Activated B cell treated with CpG ODN at 0.5 μM for 24 hours (primary cell): ENCODE results near the gene PLEKHA7. TPM values are rescaled to one million over a fixed set of nuclear protein-coding genes. Genes with fewer than 3 reads are reported as not detected.
"Not testable (repeated sequence)": the region's sequence is repeated elsewhere in the genome, so short reads cannot be mapped to it uniquely, and the experiment has no call there.

Experiments used
- ATAC-seq: fragments of 200-7000 bp; cut with Tn5 transposase; one replicate; pipeline ENCODE4 v1.10.0; 2021; ENCODE audit warnings: low read depth, mild to moderate bottlenecking, moderate library complexity
- CTCF ChIA-PET: fragments of 350-600 bp; sonication (Branson Sonifier 250); formaldehyde crosslinking; loops from one replicate; lab custom pipeline; 2021; ENCODE audit warnings: antibody characterized with exemption; lab: Charles Lee
- POLR2A ChIA-PET: fragments of 350-600 bp; sonication (Branson Sonifier 250); formaldehyde crosslinking; loops from one replicate; lab custom pipeline; 2021; ENCODE audit warnings: antibody characterized with exemption; lab: Charles Lee
- DNase-seq: peaks from one replicate; pipeline ENCODE4 v3.0.0; 2022
- H3K27ac Mint-ChIP-seq: one replicate; pipeline ENCODE4 v1.8.0; 2020; ENCODE audit warnings: mixed read lengths
- H3K27me3 Mint-ChIP-seq: one replicate; pipeline ENCODE4 v1.8.0; 2021; ENCODE audit warnings: mixed read lengths
- H3K36me3 Mint-ChIP-seq: one replicate; pipeline ENCODE4 v1.8.0; 2021; ENCODE audit warnings: low read depth, mixed read lengths
- H3K4me1 Mint-ChIP-seq: one replicate; pipeline ENCODE4 v1.8.0; 2021; ENCODE audit warnings: mixed read lengths
- H3K4me3 Mint-ChIP-seq: one replicate; pipeline ENCODE4 v1.8.0; 2020; ENCODE audit warnings: mild to moderate bottlenecking, mixed read lengths
- H3K9me3 Mint-ChIP-seq: one replicate; pipeline ENCODE4 v1.8.0; 2020; ENCODE audit warnings: mixed read lengths
- intact Hi-C: fragments of 100-400 bp; cut with micrococcal nuclease; formaldehyde crosslinking; loops from one replicate; pipeline ENCODE4 v1.15.1; 2024
- total RNA-seq: library from RNA; stranded (reverse); gene quantifications from 2 replicates; pipeline ENCODE4 v1.2.3, GENCODE V29; 2022
- TF ChIP-seq, protein P1 (sequence below): fragments of 200-600 bp; IDR thresholded peaks from one replicate; pipeline ENCODE4 v1.8.0; 2022; ENCODE audit warnings: antibody characterized with exemption, mild to moderate bottlenecking

Gene PLEKHA7
- total RNA-seq, 1 donor from 2014 or later = 4.9 TPM

DNA sequence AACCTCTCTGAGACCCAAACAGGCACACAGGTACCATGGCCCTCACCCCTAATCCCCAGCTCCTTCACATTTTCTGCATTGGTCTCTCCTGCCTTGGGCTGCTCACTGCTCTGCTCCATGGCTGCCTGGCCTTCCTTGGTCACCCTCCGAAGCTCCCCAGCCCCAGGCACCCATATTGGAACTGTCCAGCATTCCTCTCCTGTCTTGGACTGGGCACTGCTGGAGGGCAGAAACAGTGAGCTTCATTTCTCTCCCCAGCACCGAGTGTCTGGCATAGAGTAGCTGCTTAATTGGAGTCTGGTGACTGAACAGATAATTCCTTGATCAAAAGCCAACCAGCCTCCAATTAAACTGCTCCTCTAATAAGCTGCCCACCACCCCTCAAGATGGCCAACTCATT is 13.2 kb downstream of the PLEKHA7 start:
- no peaks in the 10 kb centered on the region for H3K4me1 Mint-ChIP-seq
- H3K27me3 Mint-ChIP-seq = no peaks in the 10 kb centered on the region
- H3K27ac Mint-ChIP-seq = no peak overlapping the region
- ATAC-seq (no peak), DNase-seq (no peak)
- H3K36me3 Mint-ChIP-seq = no peaks in the 10 kb centered on the region
- no peaks in the 10 kb centered on the region for H3K9me3 Mint-ChIP-seq
- ChIA-PET CTCF (no interaction called here), POLR2A (no interaction called here)
- no peak overlapping the region for H3K4me3 Mint-ChIP-seq
- TF ChIP-seq, protein P1, sequence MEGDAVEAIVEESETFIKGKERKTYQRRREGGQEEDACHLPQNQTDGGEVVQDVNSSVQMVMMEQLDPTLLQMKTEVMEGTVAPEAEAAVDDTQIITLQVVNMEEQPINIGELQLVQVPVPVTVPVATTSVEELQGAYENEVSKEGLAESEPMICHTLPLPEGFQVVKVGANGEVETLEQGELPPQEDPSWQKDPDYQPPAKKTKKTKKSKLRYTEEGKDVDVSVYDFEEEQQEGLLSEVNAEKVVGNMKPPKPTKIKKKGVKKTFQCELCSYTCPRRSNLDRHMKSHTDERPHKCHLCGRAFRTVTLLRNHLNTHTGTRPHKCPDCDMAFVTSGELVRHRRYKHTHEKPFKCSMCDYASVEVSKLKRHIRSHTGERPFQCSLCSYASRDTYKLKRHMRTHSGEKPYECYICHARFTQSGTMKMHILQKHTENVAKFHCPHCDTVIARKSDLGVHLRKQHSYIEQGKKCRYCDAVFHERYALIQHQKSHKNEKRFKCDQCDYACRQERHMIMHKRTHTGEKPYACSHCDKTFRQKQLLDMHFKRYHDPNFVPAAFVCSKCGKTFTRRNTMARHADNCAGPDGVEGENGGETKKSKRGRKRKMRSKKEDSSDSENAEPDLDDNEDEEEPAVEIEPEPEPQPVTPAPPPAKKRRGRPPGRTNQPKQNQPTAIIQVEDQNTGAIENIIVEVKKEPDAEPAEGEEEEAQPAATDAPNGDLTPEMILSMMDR = no peak
- intact Hi-C loops = no loop called here

DNA sequence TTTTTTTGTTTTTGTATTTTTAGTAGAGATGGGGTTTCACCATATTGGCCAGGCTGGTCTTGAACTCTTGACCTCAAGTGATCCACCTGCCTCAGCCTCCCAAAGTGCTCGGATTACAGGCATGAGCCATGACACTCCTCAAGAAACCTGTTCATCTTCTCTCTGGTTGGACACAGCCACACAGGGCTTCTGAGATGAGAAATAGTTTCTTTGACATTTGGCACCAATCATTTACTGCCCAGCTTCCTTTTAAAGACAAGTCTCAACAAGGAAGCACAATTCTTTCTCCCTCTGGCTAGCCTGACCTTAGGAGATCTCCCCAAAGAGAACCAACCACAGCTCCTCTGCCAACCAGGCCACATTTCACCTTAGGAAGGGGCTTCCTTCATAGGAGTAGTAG is 14.0 kb downstream of the PLEKHA7 start:
- H3K9me3 Mint-ChIP-seq, CTCF ChIA-PET, DNase-seq, H3K4me1 Mint-ChIP-seq, H3K36me3 Mint-ChIP-seq, ATAC-seq, POLR2A ChIA-PET, intact Hi-C loops, H3K27ac Mint-ChIP-seq, H3K27me3 Mint-ChIP-seq, H3K4me3 Mint-ChIP-seq: not testable (repeated sequence)

DNA sequence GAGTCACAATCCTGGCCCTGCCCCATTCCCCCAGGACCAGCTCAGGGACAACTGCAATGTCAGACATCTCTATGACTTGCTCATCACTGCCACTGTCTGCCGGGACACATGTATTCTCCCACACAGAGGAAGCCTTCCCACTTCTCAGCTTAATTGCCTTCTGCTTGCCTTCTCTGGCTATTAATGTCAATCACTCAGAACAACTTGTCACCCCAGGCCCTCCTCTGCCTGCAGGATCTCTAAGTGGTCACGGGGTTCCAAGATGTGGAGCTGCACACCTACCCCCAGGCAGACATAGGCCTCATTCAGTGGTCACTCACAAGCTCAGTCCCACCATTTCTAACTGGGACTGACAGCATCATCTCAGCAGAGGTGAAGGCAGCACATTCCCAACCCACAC is 15.1 kb downstream of the PLEKHA7 start:
- Mint-ChIP-seq H3K27me3 (no peaks in the 10 kb centered on the region), H3K27ac (no peak overlapping the region), H3K4me1 (no peaks in the 10 kb centered on the region), H3K36me3 (no peaks in the 10 kb centered on the region), H3K4me3 (no peak overlapping the region), H3K9me3 (no peaks in the 10 kb centered on the region)
- no peak for DNase-seq
- ChIA-PET CTCF (interaction anchor here (0.7 kb wide), 1 partner anchor 16 kb away, joined by 4 read pairs; no protein-coding TSS in a partner anchor), POLR2A (interaction anchor here (0.5 kb wide), 1 partner anchor 49 kb away, joined by 8 read pairs; no protein-coding TSS in a partner anchor)
- ATAC-seq = no peak
- TF ChIP-seq, protein P1 = no peak
- intact Hi-C loops = no loop called here

DNA sequence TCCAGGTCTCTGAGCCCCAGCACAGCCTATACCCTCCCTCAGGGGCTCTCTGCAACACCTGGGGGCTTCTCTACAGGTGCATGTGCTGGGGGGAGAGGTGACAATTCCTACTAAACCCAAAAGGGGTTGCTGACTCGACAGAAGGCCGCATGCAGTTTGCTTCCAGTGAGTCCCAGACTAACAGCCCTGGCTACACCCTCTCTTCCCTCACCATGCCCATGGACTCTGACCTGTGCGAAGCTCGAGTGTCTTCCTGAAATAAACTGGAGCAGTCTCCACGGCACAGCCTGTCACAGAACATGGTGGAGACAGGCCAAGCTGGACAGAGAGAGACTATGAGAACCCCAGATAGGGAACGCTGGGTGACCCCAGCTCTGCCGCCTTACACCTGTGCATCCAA is 16.6 kb downstream of the PLEKHA7 start:
- CTCF ChIA-PET = no interaction called here
- no peak overlapping the region for H3K4me3 Mint-ChIP-seq
- intact Hi-C loops = no loop called here

GRCh38 chr11:16993495-16993894 is 20.7 kb downstream of the PLEKHA7 start:
- intact Hi-C loops = no loop called here
- DNase-seq = no peak
- H3K4me3 Mint-ChIP-seq = no peak overlapping the region
- no peaks in the 10 kb centered on the region for H3K27me3 Mint-ChIP-seq
- CTCF ChIA-PET = interaction anchor here (1.5 kb wide), 1 partner anchor 173 kb away, joined by 4 read pairs; no protein-coding TSS in a partner anchor
- TF ChIP-seq, protein P1 = no peak
- H3K27ac Mint-ChIP-seq = no peak overlapping the region
- H3K36me3 Mint-ChIP-seq = no peaks in the 10 kb centered on the region
- POLR2A ChIA-PET = no interaction called here
- no peak for ATAC-seq
- no peaks in the 10 kb centered on the region for H3K9me3 Mint-ChIP-seq
- no peaks in the 10 kb centered on the region for H3K4me1 Mint-ChIP-seq

More for the DNA sequence above, 16.6 kb downstream of the PLEKHA7 start:
- no peaks in the 10 kb centered on the region for H3K9me3 Mint-ChIP-seq
- TF ChIP-seq, protein P1 = no peak
- DNase-seq (no peak), ATAC-seq (no peak)
- H3K36me3 Mint-ChIP-seq = no peaks in the 10 kb centered on the region
- H3K27ac Mint-ChIP-seq = no peak overlapping the region
- no peaks in the 10 kb centered on the region for H3K4me1 Mint-ChIP-seq
- POLR2A ChIA-PET = no interaction called here
- H3K27me3 Mint-ChIP-seq = no peaks in the 10 kb centered on the region

DNA sequence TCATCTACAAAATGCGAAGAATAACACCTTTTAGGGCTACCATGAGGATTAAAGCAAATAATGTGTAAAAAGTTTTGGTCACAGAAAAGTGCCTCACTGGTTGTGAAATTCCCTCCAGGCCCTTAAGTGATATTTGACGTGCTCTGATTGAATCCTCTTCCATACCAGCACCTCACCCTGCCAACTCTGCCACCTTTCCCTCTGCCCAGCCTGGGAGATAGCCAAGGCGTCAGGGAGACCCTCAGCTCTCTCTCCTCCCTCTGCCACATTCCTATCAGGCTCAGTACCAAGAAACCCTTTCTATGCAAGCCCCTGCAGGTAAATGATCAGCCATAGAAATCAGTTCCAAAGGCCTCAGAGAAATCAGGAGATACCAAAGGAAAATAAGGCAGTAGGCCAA is 21.4 kb downstream of the PLEKHA7 start:
- no peaks in the 10 kb centered on the region for H3K9me3 Mint-ChIP-seq
- TF ChIP-seq, protein P1 = no peak
- ChIA-PET POLR2A (no interaction called here), CTCF (no interaction called here)
- H3K4me3 Mint-ChIP-seq = no peak overlapping the region
- H3K4me1 Mint-ChIP-seq = no peaks in the 10 kb centered on the region
- DNase-seq (no peak), ATAC-seq (no peak)
- H3K27ac Mint-ChIP-seq = no peak overlapping the region
- intact Hi-C loops = no loop called here
- no peaks in the 10 kb centered on the region for H3K27me3 Mint-ChIP-seq
- no peaks in the 10 kb centered on the region for H3K36me3 Mint-ChIP-seq
